ENCODE data around the gene KIF18B.

GRCh38 chr17:44906010-44906646 lies 41.4 kb downstream of the KIF18B start:
- TF ChIP-seq CTCF (IDR thresholded peaks at IDR 0.05; ENCODE audit: extremely low read depth in 1 of 2, insufficient read depth in 1 of 2, low read depth in 1 of 2, low read length in 2 of 2) (no peak), POLR2AphosphoS5 (IDR thresholded peaks at IDR 0.05; ENCODE audit: insufficient read depth, low read depth, low read length) (peak; percentile 55), EZH2 (IDR thresholded peaks at IDR 0.05; ENCODE audit: borderline replicate concordance, low read depth, low read length, severe bottlenecking) (no peak), POLR2A (IDR thresholded peaks at IDR 0.05; ENCODE audit: low read depth, low read length) (peak; percentile 30)

Data from endothelial cell of umbilical vein (primary cell).